Femur (tissue), 1 donor: ENCODE data around the gene HMGCLL1.

ENCODE experiments used
- DNase-seq: peaks from one replicate; pipeline ENCODE4 v3.0.0-alpha.2; 2017

Gene HMGCLL1

DNA sequence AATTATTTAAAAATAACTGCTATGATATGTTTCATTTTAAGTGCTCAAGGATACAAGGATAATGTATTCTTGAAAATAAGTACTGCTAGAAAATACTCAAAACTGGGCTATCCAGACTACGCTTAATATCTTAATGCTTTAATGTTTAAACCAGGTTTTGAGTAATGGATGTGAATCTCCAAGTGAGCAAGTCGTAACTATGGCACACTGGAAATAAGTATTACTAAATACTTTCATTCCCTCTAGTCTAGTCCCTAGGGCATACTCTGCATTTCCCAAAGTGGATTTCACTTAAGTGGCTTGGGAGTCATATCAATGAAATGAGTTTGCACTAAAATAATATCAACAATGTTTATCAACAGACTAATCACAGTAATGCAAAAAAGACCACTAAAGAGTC lies 48.1 kb downstream of the HMGCLL1 start:
- DNase-seq: no peak

DNA sequence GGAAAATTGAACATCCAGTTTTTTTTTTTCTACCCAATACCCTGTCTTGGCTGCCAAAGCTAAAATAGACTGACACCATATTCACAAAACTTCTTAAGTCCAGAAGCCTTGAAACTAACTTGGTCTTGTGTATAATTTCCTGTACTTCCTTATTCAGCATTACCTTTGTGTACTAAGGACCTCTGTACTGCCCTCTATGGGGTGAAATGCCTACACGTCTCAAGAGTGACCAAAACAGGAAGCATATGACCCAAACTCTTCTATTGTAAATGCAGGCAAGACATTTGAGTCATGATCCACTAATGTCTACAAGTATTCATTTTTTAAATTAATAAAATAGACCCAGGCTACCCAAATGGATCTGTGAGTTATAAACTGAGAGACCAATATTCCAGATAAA lies 50.4 kb downstream of the HMGCLL1 start:
- DNase-seq: no peak

DNA sequence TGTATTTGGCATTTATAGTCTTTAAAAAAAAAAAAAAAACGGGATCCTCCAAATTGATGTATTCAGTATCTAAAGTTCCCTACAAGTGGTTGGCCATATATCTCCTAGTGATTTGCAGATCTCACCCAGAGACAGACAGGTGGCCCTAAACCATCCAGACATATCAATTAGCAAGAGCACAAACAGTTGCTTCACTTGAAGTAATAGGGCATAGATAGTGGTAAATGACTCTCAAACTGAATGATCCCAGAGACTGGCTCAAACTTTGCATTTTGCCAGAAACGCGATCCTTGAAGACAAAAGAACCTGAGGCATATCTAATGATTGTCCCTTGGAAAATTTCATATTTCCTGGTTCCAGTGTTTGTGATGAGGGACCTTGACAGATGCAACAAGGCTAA lies 54.6 kb downstream of the HMGCLL1 start:
- no peak for DNase-seq

DNA sequence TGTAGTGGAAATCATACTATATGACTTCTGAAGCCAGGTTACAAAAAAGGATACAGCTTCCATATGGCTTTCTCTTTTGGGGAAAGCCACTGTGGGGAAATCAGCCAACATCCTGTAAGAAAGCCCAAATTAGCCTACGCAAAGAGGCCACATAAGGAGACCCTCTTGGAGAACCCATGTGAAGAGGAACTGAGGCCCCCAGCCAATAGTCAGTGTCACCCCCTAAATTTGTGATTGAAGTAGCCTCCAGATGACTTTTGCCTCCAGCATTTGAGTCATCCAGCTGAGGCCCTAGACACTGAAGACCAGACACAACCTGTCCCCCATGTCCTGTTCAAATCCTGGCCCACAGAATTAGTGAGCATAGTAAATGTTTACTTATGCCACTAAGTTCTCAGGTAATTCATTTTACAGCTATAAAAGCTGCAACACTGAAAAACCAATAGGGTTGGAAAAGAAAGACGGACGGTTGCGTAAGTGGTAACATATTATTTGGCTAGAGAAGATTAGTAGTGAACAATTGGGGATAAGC lies 60.4 kb downstream of the HMGCLL1 start:
- DNase-seq: peak; percentile 40

DNA sequence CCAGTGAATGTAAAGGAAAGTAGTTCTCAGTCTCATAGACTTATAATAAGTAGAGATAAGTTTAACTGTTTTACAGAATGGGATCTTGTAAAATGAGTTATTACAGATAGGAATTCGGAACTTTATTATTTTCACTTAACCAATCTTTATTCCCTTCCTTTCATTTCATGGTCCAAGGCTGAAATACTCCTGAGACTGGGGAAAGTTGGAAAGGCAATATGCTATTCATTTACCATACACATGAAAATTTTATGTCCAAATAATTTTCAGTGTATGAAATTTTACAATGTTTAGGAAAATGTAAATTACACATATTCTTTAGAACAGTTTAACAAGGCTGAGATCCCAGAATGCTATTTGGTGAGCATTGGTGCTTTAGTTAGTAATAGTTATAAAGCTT lies 62.3 kb downstream of the HMGCLL1 start:
- no peak for DNase-seq

DNA sequence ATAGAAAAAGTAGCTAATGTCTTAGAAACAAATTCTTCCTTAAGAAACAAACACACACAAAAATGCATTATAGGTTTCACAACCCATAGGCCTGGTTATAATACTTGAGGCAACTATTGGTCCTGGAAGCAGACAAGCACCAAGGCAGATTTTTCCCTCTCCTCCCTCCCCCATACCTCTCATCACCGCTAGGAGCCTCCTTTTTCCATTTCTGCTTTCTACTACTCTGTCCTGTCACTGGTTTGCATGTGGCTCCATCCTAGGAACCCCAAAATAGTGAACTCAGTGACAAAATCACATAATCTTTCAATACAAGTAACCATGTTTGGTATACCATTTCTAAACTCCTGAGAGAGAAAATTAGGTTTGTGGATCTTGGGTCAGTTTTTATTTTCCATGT lies 66.1 kb downstream of the HMGCLL1 start:
- no peak for DNase-seq

DNA sequence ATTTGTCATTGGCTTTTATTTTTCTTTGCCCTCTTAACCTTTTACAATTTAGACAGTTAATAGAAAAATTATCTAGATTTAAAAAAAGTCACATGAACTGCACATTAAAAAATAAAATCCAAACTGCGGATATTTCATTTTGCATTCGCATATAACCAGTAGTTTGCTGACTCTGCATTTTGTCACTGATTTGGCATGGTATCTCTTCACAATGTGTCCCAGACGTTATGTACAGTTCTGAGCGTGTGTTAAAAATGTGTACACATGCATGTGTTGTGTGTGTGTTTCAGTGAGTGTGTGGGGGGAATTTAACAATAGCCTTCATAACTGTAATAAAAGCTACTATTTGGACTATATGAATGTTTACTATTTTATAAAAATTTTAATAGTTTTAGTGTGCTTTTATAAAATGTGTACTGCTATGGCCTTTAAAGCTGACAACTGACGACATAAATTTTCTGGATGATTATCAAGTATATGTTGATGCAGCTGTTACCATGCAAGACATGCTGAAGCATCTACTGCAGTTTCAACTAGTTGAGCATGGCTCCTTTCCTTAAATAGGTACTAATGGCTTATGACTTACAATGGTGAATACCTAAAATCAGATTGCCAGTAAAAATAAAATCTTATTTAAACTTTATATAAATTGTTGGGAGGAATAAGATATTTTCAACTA lies 67.7 kb downstream of the HMGCLL1 start:
- no peak for DNase-seq

DNA sequence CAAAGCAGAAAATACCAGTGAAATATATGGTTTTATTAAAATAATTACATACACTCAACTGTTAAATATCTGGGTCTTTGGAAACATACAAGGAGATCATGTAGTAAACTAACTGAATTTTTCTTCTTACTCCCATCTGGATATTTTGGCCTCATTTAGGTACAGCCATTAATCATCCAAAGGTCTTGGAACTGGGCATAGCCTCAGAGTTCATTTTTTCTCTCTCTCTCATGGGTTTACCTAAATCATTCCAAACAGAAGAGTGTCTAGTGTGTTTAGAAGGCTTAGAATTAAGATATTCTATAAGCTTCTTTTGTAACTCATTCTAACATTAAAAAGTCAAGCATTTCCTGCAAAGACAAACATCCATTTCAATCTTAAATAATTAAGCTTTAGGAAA lies 79.4 kb downstream of the HMGCLL1 start:
- DNase-seq: no peak

DNA sequence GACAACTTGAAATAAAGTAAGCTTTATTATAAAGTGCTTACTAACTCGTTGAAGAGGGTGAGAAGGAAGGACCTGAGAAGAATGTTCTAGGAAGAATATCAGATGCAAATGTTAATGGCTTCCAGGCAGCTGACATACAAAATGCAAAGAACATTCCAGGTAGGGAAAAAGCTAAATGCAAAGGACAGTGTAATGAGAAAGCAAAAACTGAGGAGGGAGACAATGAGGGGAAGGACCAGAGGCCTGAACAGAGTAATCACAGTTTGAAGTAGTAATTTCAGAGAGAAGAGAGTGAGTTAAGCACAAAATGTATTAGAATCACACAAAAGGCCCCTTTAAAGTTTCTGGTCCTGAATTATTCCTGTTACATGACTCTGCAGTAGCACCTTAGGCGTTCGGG lies 81.3 kb downstream of the HMGCLL1 start:
- no peak for DNase-seq

DNA sequence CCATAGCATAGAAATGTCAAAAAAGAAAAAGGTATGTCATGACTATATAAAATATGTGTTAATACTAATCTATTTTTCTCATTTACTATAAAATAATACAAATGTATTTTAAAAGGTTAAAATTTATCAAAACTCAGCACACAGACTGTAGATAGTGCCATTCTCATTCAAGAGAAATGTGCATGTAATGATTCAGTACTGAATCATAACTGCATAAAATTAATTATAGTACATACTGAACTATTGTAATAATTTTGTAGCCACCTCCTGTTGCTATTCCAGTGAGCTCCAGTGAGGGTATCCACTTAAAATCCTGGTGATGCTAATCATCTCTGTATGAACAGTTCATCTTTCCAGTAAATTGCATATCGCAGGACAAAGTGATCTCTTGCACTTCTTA lies 82.8 kb downstream of the HMGCLL1 start:
- no peak for DNase-seq

DNA sequence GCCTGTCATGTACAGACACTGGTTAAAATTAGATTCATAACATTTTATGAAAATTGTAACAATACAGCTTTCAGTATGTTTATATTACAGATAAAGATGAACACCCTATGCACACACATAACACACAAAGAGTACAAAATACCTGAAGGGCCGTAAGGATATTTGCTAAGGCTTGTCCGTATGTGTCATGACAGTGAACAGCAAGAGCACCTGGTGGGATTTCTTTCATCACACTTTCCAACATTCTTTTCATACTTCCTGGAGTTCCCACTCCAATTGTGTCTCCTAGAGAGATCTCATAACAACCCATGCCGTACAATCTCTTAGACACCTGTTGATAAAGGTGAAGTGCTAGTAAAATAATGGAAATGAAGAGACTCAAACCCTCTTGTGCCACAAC lies 83.7 kb downstream of the HMGCLL1 start:
- DNase-seq: no peak

DNA sequence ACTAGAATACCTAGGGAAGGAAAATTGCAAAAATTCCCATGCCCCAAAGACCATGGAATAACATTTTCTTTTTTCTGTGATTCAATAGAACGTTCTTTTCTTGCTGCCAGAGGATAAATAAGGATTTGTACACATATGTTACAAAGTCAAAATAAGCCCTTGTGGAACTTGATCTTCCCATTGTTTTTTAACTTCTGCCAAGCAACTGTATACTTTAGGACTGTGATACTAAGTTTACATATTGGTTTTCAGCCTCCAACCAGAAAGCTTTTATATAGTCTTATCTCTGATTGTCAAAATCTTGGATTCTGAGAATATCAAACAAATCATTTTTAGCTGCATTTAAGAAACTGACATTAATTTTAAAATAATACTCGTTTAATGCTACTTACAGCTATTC lies 84.6 kb downstream of the HMGCLL1 start:
- no peak for DNase-seq

DNA sequence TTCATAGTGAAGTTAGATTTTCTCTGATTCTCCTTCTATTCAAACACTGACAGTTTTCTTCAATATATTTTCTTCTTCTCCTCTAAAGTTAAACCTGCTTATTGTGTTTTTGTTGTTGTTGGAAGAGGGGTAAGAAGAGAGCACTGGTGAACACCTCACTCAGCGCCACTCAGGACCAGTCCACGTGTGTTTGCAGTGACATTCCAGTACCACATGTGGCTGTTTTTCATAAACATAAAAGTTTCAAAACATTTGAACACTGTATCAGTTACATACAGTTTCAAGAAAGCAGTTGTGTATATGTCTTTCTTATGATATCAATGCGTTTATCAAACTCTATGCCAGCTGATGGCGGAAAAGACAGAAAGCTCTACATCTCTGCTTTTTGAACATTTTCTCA lies 86.7 kb downstream of the HMGCLL1 start:
- no peak for DNase-seq

DNA sequence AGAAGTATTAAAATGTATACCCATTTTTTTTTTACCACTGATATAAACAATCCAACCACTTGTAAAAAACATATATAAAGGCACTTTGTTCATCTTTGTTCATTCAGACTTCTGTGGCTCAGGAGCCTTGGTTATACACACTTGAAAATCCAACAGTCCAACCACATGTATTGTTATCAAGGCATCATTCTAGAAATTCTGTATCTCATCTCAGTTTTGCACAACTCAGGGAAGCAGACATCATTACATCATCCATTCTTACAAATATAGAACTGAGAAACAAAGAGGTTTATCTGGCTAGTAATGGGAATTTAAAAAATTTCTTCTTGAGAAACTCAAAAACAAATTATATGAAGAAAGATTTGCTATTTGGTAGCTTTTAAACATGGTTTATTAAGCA lies 88.1 kb downstream of the HMGCLL1 start:
- DNase-seq: no peak

DNA sequence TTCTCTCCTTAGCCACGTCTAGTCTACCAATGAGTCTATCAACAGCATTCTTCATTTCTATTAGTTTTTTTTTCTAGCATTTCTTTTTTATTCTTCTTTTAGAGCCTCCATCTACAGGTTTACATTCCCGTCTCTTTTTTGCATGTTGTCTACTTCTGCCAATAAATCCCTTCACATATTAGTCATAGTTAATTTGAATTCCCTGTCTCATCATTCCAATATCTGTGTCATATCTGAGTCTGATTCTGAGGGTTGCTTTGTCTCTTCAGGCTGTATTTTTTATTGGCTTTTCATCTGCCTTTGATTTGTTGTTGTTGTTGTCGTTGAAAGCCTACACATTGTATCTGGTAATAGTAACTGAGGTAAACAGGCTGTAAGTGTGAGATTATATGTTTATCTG lies 104.6 kb downstream of the HMGCLL1 start:
- no peak for DNase-seq

DNA sequence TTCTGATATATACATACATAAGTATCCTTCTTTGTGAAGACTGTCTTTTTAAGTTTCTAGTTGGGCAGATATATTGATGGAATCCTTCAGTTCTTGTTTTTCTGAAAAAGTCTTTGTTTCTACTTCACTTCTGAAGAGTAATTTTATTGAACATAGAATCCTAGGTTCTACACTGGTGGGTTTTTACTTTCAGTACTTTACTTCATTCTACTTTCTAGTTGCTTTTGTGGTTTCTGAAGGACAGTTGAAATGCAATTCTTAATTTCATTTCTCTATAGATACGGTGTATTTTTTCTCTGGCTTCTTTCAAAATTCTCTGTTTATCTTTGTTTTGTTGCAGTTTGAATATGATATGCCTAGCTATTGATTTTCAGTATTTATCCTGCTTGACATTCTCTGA lies 105.3 kb downstream of the HMGCLL1 start:
- DNase-seq: no peak

DNA sequence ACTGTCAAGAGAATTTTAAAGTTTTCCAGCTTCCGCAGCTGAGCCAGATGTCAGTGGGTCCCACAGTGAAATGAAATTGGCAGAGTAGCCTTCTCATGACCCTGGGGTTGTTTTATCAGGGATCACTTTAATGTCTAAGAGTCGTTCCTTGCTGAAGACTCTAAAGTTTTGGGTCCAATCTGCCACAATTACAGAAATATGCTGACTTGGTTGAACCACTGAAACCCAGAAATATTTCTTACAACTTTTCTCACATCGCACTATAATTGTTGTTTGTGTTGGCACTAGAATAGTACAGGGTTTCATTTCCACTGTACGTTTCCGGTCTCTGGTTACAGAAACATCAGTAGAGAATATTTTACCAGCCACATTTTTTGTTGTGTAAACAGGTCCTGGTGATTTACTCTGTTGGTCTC lies 109.0 kb downstream of the HMGCLL1 start:
- no peak for DNase-seq

DNA sequence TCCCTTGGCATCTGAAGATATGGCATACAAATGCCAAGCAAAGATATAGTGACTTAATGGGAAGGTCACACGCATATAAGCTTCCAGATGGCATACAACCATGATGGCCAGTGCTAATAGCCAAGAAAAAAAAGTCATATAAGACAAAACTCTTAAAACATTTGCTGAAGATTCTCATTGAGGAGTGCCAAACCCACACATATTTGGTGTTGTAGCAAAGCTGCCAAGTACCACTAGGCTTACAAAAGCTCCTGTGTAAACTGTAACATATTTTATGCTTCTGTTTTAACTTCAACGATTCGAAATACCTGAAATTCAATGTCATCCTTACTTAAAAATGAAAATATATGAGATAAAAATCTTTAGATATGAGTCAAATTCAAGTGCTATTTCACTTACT lies 123.0 kb downstream of the HMGCLL1 start:
- no peak for DNase-seq

DNA sequence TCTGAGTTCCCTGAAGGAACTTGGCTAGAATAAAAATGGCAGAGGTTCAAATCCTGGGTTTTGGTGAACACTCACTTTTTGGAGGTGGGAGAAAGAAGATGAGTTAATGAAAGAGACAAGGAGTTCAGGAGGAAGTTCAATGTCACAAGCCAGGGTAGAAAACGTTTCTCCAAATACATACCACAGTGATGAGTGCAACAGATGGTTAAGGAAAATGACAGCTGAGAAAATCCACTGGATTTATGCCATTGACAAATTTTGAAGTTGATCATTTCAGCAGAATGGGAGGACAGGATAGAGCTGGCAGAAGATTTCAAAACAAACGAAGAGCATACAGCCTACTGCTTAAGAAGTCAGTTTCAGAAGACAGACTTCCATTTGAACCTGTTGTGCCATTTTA lies 129.0 kb downstream of the HMGCLL1 start:
- DNase-seq: no peak

DNA sequence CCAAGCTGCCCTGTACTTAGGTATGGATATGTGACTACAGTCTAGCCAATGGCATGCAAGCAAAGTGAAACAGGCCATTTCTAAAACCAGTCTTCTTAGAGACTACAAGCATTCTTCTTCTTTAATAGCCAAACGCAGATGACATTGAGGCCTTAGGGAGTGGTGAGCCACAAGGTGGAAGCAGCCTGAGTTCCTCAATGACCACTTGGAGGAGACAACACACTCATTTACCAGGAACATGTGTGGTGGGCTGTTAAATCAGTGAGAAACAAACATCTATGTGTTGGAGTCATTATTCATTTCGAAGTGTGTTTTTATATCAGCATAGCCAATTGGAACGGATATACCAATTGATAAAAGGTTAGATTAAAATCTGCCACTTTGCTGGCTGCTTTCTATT lies 129.8 kb downstream of the HMGCLL1 start:
- DNase-seq: no peak

DNA sequence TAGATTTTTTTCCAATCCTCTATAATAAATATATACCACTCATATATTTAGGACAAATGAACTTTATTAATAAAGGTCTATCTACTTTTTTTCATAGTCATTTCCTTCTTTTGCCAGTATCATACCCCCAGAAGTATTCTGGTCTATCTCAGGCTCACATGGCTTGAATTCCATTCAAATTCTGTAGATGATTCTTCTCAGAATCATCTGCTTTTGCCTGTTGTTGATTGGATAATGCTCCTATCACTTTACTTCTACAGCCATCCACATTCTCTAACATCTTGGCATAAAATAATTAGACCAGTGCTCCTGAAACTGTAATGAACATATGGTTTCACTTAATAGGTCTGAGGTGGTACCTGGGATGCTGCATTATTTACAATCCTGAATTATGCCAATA lies 130.5 kb downstream of the HMGCLL1 start:
- DNase-seq: no peak

DNA sequence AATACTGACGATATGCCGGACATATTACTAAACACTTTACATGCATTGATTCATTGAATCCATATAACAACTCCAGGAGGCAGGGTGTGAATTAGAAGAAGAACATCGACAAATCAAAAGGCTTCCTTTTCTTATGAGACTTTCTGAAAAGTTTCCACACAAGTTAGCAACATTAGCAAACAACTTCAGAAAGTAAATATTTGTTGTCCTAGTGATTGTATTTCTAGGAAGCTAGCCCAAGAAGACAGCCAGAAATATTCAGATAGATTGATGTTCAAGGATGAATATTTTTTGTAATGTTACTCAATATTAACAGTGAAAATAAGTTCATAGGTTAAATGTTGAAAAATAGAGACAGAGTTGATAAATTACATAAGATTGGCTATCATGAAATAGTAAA lies 131.1 kb downstream of the HMGCLL1 start:
- no peak for DNase-seq

DNA sequence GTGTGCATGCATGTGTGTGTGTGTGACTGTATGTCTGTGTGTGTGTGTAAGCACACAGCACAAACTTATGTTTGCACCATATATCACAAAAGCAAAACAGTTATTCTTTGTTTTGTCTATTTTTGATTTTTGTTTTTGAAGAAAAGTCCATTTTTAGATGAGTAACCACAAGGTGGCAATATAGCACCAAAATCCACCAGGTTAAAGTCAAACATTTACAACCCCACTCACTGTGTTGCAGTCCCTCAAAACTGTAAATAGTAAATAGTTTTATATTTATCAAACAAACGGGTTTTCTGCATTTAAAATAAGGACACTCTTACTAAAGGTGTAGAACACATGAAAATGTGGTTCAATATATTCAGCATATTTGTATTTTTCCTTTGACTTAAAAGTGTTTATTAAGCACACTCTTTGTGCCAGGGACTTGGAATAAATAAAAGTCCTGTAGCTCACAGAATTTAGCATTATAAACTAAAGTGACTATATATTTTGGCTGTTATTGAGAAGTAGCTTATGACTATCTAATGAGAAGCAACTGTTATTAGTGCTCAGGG lies 133.3 kb downstream of the HMGCLL1 start:
- DNase-seq: no peak

DNA sequence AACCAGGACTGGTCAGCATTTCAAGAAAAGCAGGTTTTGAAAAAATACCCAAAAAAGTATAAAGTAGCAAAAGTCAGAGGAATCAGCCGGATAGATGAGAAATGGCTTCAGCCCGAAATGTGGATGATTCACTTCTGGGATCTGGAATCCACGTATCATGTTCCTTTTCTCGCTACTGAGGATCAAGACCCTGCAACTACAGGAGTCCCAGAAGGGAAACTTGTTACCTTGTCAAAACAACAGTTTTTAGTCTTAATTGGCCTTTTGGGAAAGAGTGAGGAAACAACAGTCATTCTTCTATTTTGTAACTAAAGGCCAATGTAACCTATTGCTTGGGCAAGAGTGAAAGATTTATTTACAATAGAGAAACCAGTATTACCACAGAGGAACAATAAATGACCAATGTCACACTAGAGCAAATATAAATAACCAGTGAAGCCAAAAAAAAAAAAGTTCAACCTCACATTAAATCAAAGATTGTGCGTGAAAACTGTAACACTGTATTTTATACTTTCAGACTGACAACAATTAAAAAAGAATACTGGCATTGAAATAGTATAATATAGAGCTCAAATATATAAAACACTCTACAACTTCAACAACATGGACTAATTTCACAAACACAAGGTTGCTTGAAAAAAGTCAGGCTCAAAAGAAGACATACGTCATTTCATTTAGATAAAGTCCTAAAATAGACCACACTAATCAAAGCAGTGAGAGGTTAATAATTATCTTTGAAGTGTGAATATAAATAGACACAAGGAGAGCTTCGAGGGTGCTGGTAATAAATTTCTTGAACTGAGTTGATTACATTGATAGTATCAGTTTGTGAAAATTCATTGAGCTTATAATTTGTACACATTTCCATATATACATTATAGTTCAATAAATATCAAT lies 135.5 kb downstream of the HMGCLL1 start:
- no peak for DNase-seq
